A673 (cell line): ENCODE measurements around the gene MEIG1. TPM values are rescaled to one million over a fixed set of nuclear protein-coding genes. Genes with fewer than 3 reads are reported as not detected.
"Not testable (repeated sequence)": the region's sequence is repeated elsewhere in the genome, so short reads cannot be mapped to it uniquely, and the experiment has no call there.

ENCODE experiments used
- BruUV-seq: library from RNA; stranded (reverse); fragments of 400-500 nt; replicated peaks from 2 replicates; lab custom pipeline; 2021; lab: Mats Ljungman, UMichigan
- CTCF ChIA-PET: fragments of 300-600 bp; sonication (Branson Sonifier 250); formaldehyde crosslinking; loops from one replicate; lab custom pipeline; 2022; ENCODE audit warnings: antibody characterized with exemption; lab: Charles Lee
- POLR2A ChIA-PET: fragments of 300-600 bp; sonication (Branson Sonifier 250); formaldehyde crosslinking; loops from one replicate; lab custom pipeline; 2022; ENCODE audit warnings: antibody characterized with exemption; ENCODE audit not compliant: low non-redundant PET; lab: Charles Lee
- DNase-seq: peaks from one replicate; pipeline ENCODE4 v3.0.0-alpha.2; 2015; ENCODE audit warnings: low spot score
- H3K27ac ChIP-seq: fragments of 200-600 bp; sonication (generic); 2 replicates; pipeline ENCODE4 v1.5.1; 2016; ENCODE audit warnings: mixed run types, low read depth, mild to moderate bottlenecking, mixed read lengths, antibody characterized with exemption, low read length; ENCODE audit not compliant: poor library complexity, severe bottlenecking
- H3K27me3 ChIP-seq: fragments of 200-600 bp; sonication (generic); replicated peaks from 2 replicates; pipeline ENCODE4 v1.6.1; 2017; ENCODE audit warnings: mixed run types, low read depth, mild to moderate bottlenecking, mixed read lengths, antibody characterized with exemption, low read length; ENCODE audit not compliant: insufficient read depth, poor library complexity
- H3K36me3 ChIP-seq: fragments of 200-600 bp; sonication (generic); 2 replicates; pipeline ENCODE4 v1.6.1; 2016; ENCODE audit warnings: mixed run types, mild to moderate bottlenecking, mixed read lengths, antibody characterized with exemption, low read length; ENCODE audit not compliant: insufficient read depth, poor library complexity, severe bottlenecking
- H3K4me1 ChIP-seq: fragments of 200-600 bp; sonication (generic); 2 replicates; pipeline ENCODE4 v1.6.1; 2017; ENCODE audit warnings: mixed run types, mild to moderate bottlenecking, mixed read lengths, antibody characterized with exemption, low read length; ENCODE audit not compliant: insufficient read depth, poor library complexity, severe bottlenecking
- H3K4me3 ChIP-seq: fragments of 200-600 bp; sonication (generic); 2 replicates; pipeline ENCODE4 v1.5.1; 2016; ENCODE audit warnings: low read depth, mixed run types, mild to moderate bottlenecking, mixed read lengths, low read length; ENCODE audit not compliant: poor library complexity, severe bottlenecking
- H3K9me3 ChIP-seq: fragments of 200-600 bp; sonication (generic); 2 replicates; pipeline ENCODE4 v1.6.1; 2016; ENCODE audit warnings: mixed run types, low read depth, mild to moderate bottlenecking, mixed read lengths, antibody characterized with exemption, low read length; ENCODE audit not compliant: poor library complexity, severe bottlenecking
- EZH2 ChIP-seq: fragments of 200-600 bp; sonication (generic); IDR thresholded peaks from 2 replicates; pipeline ENCODE4 v1.6.1; 2017; ENCODE audit warnings: borderline replicate concordance, low read depth, mild to moderate bottlenecking, mixed read lengths, antibody characterized with exemption, low read length; ENCODE audit not compliant: poor library complexity, severe bottlenecking
- intact Hi-C: fragments of 100-400 bp; cut with micrococcal nuclease; formaldehyde crosslinking; loops from one replicate; pipeline ENCODE4 v1.10.0; 2022; ENCODE audit not compliant: unreplicated experiment
- total RNA-seq: library from RNA; stranded (reverse); gene quantifications from 2 replicates; pipeline ENCODE4 v1.2.3, GENCODE V29; 2021
- TF ChIP-seq, protein P1 (sequence below): fragments of 300-800, 200-600 bp; sonication (generic); conservative IDR thresholded peaks from 2 replicates; pipeline ENCODE4 v1.5.1; 2017; ENCODE audit warnings: low read depth, mild to moderate bottlenecking, antibody characterized with exemption, low read length, moderate library complexity, mixed read lengths

Gene MEIG1
- total RNA-seq, 1 experiment from 2014 or later, result not detected

DNA sequence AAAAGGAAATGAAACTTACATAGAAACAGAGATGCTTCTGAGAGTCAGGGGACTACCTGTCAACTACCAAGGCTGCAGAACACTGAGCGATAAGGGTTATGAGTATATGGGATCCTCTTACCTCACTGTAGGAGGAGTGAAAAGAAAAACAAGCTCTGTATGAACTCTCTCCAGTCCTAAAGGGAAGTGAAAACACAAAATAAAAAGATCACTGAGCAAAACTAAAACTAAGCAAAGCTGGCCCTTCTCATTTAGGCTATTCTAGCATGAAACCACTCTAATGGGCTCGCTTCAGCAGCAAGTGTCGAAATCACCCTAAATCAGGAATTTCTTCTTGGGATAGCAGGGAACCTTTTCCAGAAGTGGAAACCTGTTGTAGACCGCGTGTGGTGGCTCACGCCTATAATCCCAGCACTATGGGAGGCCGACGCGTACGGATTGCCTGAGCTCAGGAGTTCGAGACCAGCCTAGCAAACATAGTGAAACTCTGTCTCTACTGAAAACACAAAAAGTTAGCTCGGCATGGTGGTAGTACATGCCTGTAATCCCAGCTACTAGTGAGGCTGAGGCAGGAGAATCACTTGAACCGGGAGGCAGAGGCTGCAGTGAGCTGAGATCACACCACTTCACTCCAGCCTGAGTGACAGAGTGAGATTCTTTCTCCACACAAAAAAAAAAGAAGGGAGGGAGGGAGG lies 32.3 kb upstream of the MEIG1 start:
- ChIA-PET CTCF (no interaction called here), POLR2A (no interaction called here)
- Histone ChIP-seq H3K36me3 (peaks cover 28% of the 10 kb centered on the region), H3K9me3 (no peaks in the 10 kb centered on the region), H3K4me3 (no peak overlapping the region), H3K27ac (no peak overlapping the region), H3K4me1 (no peaks in the 10 kb centered on the region), H3K27me3 (no peaks in the 10 kb centered on the region)
- no peak for DNase-seq
- BruUV-seq, result no TSS peak
- TF ChIP-seq, protein P1, sequence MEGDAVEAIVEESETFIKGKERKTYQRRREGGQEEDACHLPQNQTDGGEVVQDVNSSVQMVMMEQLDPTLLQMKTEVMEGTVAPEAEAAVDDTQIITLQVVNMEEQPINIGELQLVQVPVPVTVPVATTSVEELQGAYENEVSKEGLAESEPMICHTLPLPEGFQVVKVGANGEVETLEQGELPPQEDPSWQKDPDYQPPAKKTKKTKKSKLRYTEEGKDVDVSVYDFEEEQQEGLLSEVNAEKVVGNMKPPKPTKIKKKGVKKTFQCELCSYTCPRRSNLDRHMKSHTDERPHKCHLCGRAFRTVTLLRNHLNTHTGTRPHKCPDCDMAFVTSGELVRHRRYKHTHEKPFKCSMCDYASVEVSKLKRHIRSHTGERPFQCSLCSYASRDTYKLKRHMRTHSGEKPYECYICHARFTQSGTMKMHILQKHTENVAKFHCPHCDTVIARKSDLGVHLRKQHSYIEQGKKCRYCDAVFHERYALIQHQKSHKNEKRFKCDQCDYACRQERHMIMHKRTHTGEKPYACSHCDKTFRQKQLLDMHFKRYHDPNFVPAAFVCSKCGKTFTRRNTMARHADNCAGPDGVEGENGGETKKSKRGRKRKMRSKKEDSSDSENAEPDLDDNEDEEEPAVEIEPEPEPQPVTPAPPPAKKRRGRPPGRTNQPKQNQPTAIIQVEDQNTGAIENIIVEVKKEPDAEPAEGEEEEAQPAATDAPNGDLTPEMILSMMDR, result no peak
- TF ChIP-seq EZH2, result no peak
- intact Hi-C loops, result no loop called here

DNA sequence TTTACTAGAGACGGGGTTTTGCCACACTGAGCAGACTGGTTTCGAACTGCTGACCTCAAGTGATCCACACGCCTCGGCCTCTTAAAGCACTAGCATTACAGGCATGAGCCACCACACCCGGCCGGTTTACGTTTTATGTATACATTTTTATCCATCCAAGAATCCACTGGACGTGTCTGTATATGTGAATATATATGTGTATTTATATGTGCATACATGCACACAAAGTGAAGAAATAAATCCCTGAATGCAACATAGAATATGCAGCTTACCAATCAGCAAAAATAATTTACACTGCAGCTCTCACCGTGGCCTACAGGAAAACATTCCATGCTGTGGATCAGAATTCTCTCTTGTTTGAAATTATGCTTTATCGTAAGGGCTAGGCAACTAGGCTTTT lies 28.6 kb upstream of the MEIG1 start:
- Histone ChIP-seq H3K9me3 (no peaks in the 10 kb centered on the region), H3K36me3 (peaks cover 35% of the 10 kb centered on the region), H3K4me1 (no peaks in the 10 kb centered on the region), H3K27me3 (no peaks in the 10 kb centered on the region), H3K4me3 (no peak overlapping the region), H3K27ac (no peak overlapping the region)
- ChIA-PET CTCF (no interaction called here), POLR2A (no interaction called here)
- BruUV-seq, result no TSS peak
- TF ChIP-seq EZH2, result no peak
- TF ChIP-seq, protein P1, result no peak
- intact Hi-C loops, result no loop called here
- DNase-seq, result no peak

DNA sequence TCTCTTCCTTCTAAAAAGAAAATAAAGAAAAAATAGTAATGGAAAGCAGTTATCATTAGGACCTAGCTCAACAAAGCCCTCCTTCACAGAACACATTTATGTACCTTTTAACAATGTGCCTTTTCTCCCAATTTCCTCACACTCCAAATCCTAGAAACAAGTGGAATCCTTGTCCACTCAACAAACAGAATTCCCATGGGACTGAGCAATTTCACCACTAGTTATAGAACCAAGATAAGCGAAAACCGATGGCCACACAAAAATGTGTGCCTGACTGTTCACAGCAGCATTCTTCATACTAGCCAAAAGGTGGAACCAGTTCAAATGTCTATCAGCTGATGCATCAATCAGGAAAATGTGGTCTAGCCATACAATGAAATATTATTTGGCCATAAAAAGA lies 22.6 kb upstream of the MEIG1 start:
- POLR2A ChIA-PET, result no interaction called here
- Histone ChIP-seq H3K27ac (no peak overlapping the region), H3K27me3 (no peaks in the 10 kb centered on the region), H3K9me3 (no peaks in the 10 kb centered on the region), H3K4me1 (no peaks in the 10 kb centered on the region), H3K36me3 (peaks cover 21% of the 10 kb centered on the region), H3K4me3 (no peak overlapping the region)
- intact Hi-C loops, result no loop called here
- CTCF ChIA-PET, result interaction anchor here (0.6 kb wide), 1 partner anchor 30 kb away, joined by 3 read pairs; no protein-coding TSS in a partner anchor
- no peak for TF ChIP-seq EZH2
- TF ChIP-seq, protein P1, result no peak
- DNase-seq, result no peak
- no TSS peak for BruUV-seq

DNA sequence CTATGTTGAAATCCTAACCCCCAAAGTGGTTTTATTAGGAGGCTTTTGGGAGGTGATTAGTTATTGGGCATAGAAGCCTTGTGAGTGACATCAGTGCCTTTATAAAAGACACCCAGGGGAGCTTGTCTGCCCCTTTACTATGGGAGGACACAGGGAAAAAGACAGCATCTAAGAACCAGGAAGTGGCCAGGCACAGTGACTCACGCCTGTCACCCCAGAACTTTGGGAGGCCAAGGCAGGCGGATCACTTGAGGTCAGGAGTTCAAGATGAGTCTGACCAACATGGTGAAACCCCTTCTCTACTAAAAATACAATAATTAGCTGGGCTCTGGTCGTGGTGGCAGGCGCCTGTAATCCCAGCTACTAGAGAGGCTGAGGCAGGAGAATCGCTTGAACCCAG lies 20.2 kb upstream of the MEIG1 start:
- H3K9me3 ChIP-seq, BruUV-seq, POLR2A ChIA-PET, DNase-seq, H3K4me1 ChIP-seq, CTCF ChIA-PET, H3K4me3 ChIP-seq, intact Hi-C loops, H3K36me3 ChIP-seq, H3K27me3 ChIP-seq, H3K27ac ChIP-seq: not testable (repeated sequence)

DNA sequence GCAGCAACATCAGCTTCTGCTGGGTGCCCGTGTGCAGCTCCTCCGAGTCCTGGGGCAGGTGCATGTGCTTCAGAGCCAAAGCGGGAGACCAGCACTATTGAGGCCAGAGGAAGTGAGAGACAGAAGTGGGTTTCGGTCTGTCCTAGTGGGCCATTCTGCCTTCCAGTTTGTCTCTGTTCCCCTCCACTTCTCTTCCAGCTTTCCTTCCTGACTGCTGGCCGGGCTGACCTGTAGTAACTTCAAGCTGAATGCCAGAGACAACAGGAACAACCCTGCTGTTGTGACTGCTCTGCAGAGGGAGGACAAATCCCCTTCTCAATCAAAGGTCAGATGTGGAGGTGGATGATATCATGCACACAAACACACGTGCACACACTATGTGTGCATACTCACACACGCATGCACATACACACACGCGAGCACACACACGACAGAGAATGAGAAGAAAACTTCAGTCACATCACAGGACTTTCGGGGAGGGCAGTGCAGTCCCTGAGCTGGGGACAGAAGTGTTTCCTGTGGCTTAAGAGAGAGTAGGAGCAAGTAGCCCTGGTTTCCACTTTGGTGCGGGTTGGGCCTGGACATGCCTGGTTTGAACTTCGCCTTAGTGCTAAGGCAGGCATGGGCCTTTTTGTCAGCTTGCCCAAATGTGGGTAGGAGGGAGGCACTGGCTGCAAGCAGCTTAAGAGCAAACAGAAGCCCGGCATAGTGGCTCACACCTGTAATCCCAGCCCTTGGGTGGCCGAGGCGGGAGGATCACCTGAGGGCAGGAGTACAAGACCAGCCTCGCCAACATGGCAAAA lies 16.8 kb upstream of the MEIG1 start:
- CTCF ChIA-PET, result not testable (repeated sequence)

More for the DNA sequence above, 16.8 kb upstream of the MEIG1 start:
- BruUV-seq, DNase-seq, POLR2A ChIA-PET, intact Hi-C loops, H3K27ac ChIP-seq, H3K4me3 ChIP-seq, H3K27me3 ChIP-seq, H3K4me1 ChIP-seq, H3K9me3 ChIP-seq: not testable (repeated sequence)
- peaks cover 15% of the 10 kb centered on the region for H3K36me3 ChIP-seq
